Esophagus muscularis mucosa (tissue), 4 donors: ENCODE results near the gene PCBP1. TPM values are rescaled to one million over a fixed set of nuclear protein-coding genes. Genes with fewer than 3 reads are reported as not detected.

Source experiments
- DNase-seq: peaks from one replicate; pipeline ENCODE4 v3.0.0-alpha.2; 2017; ENCODE audit errors: extremely low spot score
- H3K27ac ChIP-seq, 4 donors: fragments of 200-600 bp; sonication (generic); replicated peaks in 1 of 4; 1 replicate in 3 of 4; 2 replicates in 1 of 4; pipeline ENCODE4 v1.5.1; 2016 to 2019; ENCODE audit warnings: mild to moderate bottlenecking in 1 of 4
- H3K27me3 ChIP-seq, 4 donors: fragments of 200-600 bp; sonication (generic); one replicate each; pipeline versions ENCODE4 v1.5.1 to v1.6.0; 2016 to 2019
- H3K36me3 ChIP-seq, 4 donors: fragments of 200-600 bp; sonication (generic); one replicate each; pipeline ENCODE4 v1.5.1; 2016 to 2019
- H3K4me1 ChIP-seq, 4 donors: fragments of 200-600 bp; sonication (generic); one replicate each; pipeline ENCODE4 v1.5.1; 2016 to 2019
- H3K4me3 ChIP-seq, 4 donors: fragments of 200-600 bp; sonication (generic); 1 replicate in 2 of 4; 2 replicates in 2 of 4; pipeline ENCODE4 v1.5.1; 2016 to 2019; ENCODE audit warnings: mild to moderate bottlenecking in 4 of 4, moderate library complexity in 1 of 4
- H3K9me3 ChIP-seq, 4 donors: fragments of 200-600 bp; sonication (generic); 1 replicate in 3 of 4; 2 replicates in 1 of 4; pipeline ENCODE4 v1.5.1; 2016 to 2019
- CTCF ChIP-seq, 3 experiments: fragments of 200-600 bp in 2 of 3; fragments of 450-650 bp in 1 of 3; sonication (generic) in 2 of 3; IDR thresholded peaks; one replicate each; pipeline ENCODE4 v1.5.1; 2017 to 2019; ENCODE audit warnings: antibody characterized with exemption in 3 of 3, mild to moderate bottlenecking in 2 of 3, moderate library complexity in 1 of 3
- EP300 ChIP-seq: sonication (generic); formaldehyde crosslinking; IDR thresholded peaks from one replicate; pipeline ENCODE4 v1.6.1; 2017; ENCODE audit warnings: antibody characterized with exemption
- POLR2A ChIP-seq: fragments of 450-650 bp; IDR thresholded peaks from one replicate; pipeline ENCODE4 v1.6.1; 2017; ENCODE audit warnings: antibody characterized with exemption, moderate library complexity, mild to moderate bottlenecking, low read depth
- POLR2AphosphoS5 ChIP-seq, 2 donors: sonication (generic); formaldehyde crosslinking; IDR thresholded peaks; one replicate each; pipeline ENCODE4 v1.6.1; 2017; ENCODE audit warnings: antibody characterized with exemption in 2 of 2
- WGBS: methylation state at CpG from one replicate; pipeline ENCODE4 v1.1.5; 2018; 5-methylcytosine and 5-hydroxymethylcytosine counted together
- intact Hi-C: fragments of 100-400 bp; cut with DNase I; formaldehyde crosslinking; loops from one replicate; pipeline ENCODE4 v1.15.1; 2023
- total RNA-seq, 4 donors: library from RNA; depleted of rRNA; stranded (reverse); fragments of >200 nt; gene quantifications; one replicate each; pipeline versions ENCODE4 v1.1.0 to v1.2.1, GENCODE V29; 2016

The PCBP1 gene
- total RNA-seq: 100 to 1,000 TPM; 156 to 220 (median 189) TPM

GRCh38 chr2:70086838-70087701, at the start of gene PCBP1:
Gene PCBP1 (plus strand): TSS chr2:70087477. CDS start chr2:70087744, 267 bp downstream.
- H3K9me3 ChIP-seq: no peaks in the 10 kb centered on the region
- no peaks in the 10 kb centered on the region for H3K27me3 ChIP-seq
- WGBS: under 1% methylated on average over 23 of the region's 94 CpGs
- peak within 1 kb of the TSS; percentile 99 to 100 (median 100) for H3K27ac ChIP-seq
- H3K4me1 ChIP-seq: peaks cover 29 to 68% (median 59%) of the 10 kb centered on the region in 4 donors
- peaks cover 7 to 35% (median 25%) of the 10 kb centered on the region in 4 donors for H3K36me3 ChIP-seq
- peak within 1 kb of the TSS; percentile 74 to 90 (median 85) for H3K4me3 ChIP-seq
- intact Hi-C loops: loop anchor here (5.0 kb wide), 1 partner anchor 175 kb away; no protein-coding TSS in a partner anchor
- peak; percentile 98 for DNase-seq
- TF ChIP-seq POLR2A (peak; percentile 96), EP300 (no peak), POLR2AphosphoS5 (IDR thresholded peaks at IDR 0.05) (peak; percentile 73 to 94), CTCF (IDR thresholded peaks at IDR 0.05) (no peak)

- Histone ChIP-seq H3K27ac (no peak overlapping the region), H3K4me3 (no peak overlapping the region), H3K36me3 (no peaks in the 10 kb centered on the region), H3K27me3 (no peaks in the 10 kb centered on the region), H3K9me3 (no peaks in the 10 kb centered on the region), H3K4me1 (peaks cover 10 to 22% (median 18%) of the 10 kb centered on the region in 4 donors)
- TF ChIP-seq POLR2A (no peak), EP300 (no peak), POLR2AphosphoS5 (IDR thresholded peaks at IDR 0.05) (no peak), CTCF (IDR thresholded peaks at IDR 0.05) (no peak)
- WGBS: 80% methylated on average over 2 of the region's 2 CpGs
- DNase-seq: no peak
- intact Hi-C loops: no loop called here
Observed at GRCh38 chr2:70039366-70039765, 47.9 kb upstream of the PCBP1 start.

GRCh38 chr2:70041663-70042062, 45.6 kb upstream of the PCBP1 start:
- intact Hi-C loops: no loop called here
- no peak for DNase-seq
- no peak for TF ChIP-seq CTCF (IDR thresholded peaks at IDR 0.05)
- TF ChIP-seq EP300: no peak
- TF ChIP-seq POLR2A: no peak
- no peak for TF ChIP-seq POLR2AphosphoS5 (IDR thresholded peaks at IDR 0.05)
- WGBS: 88% methylated on average over 3 of the region's 3 CpGs
- no peaks in the 10 kb centered on the region for H3K27me3 ChIP-seq
- H3K27ac ChIP-seq: no peak overlapping the region
- H3K36me3 ChIP-seq: peaks cover 0 to 11% (median 5%) of the 10 kb centered on the region in 4 donors
- H3K9me3 ChIP-seq: no peaks in the 10 kb centered on the region
- H3K4me3 ChIP-seq: no peak overlapping the region
- peaks cover 7 to 15% (median 12%) of the 10 kb centered on the region in 4 donors for H3K4me1 ChIP-seq

GRCh38 chr2:70042246-70042645, 45.0 kb upstream of the PCBP1 start:
- Histone ChIP-seq H3K4me1 (peaks cover 7 to 15% (median 12%) of the 10 kb centered on the region in 4 donors), H3K36me3 (peaks cover 0 to 17% (median 6%) of the 10 kb centered on the region in 4 donors), H3K27ac (no peak overlapping the region), H3K27me3 (no peaks in the 10 kb centered on the region), H3K9me3 (no peaks in the 10 kb centered on the region), H3K4me3 (no peak overlapping the region)
- 96% methylated on average over 2 of the region's 2 CpGs for WGBS
- no peak for TF ChIP-seq POLR2A
- no peak for TF ChIP-seq EP300
- TF ChIP-seq CTCF (IDR thresholded peaks at IDR 0.05): no peak
- TF ChIP-seq POLR2AphosphoS5 (IDR thresholded peaks at IDR 0.05): no peak
- no peak for DNase-seq
- intact Hi-C loops: no loop called here
